ENCODE data around the gene SOCS3.
"Not testable (repeated sequence)": the region's sequence is repeated elsewhere in the genome, so short reads cannot be mapped to it uniquely, and the experiment has no call there.

SOCS3 gene

GRCh38 chr17:78347453-78347852 lies 12.4 kb downstream of the SOCS3 start:
- no peak for DNase-seq

GRCh38 chr17:78346605-78347250 lies 13.1 kb downstream of the SOCS3 start:
- DNase-seq, result no peak

- no peak for DNase-seq
These were observed 13.9 kb downstream of the SOCS3 start for GRCh38 chr17:78345791-78346494.

DNA sequence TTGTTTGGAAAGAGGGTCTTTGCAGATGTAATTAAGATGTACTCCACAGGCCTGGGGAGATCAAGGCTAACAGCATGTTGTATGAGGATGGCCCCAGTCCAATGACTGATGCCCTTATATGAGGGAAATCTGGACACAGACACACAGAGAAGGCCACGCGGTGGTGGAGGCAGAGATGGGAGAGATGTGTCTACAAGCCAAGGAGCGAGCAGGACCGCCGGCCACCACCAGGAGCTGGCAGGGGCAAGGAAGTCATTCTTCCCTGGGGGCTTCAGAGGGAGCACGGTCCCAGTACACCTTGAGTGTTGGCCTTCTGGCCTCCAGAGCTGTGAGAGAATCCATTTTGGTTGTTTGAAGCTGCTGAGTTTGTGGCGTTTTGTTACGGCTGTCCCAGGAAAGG lies 14.7 kb downstream of the SOCS3 start:
- no peak for DNase-seq

GRCh38 chr17:78344666-78345065 lies 15.2 kb downstream of the SOCS3 start:
- DNase-seq, result no peak

DNA sequence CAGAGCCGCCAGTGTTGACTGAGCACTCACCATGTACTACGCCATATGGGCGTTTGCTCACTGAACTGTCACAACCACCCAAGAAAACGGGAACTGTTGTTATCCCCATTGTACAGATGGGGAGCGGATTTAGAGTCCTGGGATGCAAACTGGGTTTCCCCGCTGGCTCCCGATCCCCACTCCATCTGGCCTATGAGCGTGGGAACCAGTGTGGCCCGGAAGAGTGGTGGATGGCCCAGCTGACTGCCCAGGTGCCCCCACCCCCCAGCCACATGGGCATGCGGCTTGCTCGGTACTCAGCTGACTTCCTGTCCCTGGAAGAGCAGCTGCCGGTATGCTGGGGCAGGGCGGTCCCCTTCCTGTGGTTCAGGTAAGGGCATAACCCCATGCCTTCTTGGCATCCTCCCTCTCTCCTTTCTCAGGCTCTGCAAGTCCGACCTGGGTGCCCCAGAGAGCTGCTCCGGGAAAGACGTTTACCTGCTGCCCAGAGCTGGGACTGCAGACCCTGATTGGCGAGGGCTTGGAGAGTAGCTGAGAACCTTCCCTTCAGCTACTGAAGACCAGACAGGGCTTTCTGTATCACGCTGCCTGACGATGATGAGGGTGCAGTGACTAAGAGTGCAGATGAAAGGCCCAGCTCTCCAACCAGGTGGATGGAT lies 16.2 kb downstream of the SOCS3 start:
- DNase-seq, result no peak

- no peak for DNase-seq
These were observed 16.7 kb downstream of the SOCS3 start for GRCh38 chr17:78343187-78343542.

GRCh38 chr17:78342449-78343186 lies 17.3 kb downstream of the SOCS3 start:
- no peak for DNase-seq

DNA sequence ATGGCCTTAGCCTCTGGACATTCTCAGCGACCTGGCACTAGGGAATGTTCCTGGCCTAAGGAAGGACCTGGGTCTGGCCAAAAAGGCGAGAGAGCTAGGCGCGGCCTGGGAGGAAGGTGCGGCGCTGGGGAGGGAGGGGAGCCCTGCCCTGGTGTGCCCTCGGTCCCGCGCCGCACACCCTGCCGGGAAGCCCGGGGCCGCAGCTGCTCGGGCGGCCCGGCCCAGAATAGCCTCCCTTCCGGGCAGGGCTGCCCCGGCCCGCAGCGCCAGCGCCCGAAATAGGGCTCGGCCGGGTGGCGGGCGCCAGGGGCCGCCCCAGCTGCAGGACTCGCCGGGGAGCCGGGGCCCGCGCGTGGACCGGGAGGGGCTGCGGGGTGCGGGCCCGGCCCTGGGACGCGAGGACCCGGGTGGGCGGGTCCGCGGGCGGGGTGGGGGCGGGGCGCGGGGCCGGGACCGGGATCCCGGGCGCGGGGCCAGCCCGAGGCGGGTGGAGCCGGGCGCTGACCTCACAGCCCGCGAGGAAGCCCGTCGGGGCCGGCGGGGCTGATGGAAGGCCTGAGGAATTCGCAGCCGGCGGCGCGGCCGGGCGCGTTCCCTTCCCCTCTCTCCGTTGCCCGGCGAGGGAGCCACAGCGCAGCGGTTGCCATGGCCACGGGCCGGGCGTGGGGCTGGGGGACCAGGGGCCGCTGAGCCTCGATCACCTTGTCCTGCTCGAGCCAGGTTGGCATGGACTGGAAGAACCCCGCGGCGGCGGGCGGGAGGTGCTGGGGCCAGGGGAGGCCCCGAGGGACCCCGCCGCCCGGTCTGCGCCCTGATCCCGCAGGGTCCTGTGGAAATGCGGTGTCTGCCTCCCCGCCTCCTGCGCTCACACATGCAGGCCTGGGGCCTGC lies 18.1 kb downstream of the SOCS3 start:
- DNase-seq, result no peak

GRCh38 chr17:78340183-78340955 lies 19.5 kb downstream of the SOCS3 start:
- no peak for DNase-seq

GRCh38 chr17:78338486-78339259 lies 21.2 kb downstream of the SOCS3 start:
- DNase-seq, result peak in 1 of 2 experiments; percentile 56

DNA sequence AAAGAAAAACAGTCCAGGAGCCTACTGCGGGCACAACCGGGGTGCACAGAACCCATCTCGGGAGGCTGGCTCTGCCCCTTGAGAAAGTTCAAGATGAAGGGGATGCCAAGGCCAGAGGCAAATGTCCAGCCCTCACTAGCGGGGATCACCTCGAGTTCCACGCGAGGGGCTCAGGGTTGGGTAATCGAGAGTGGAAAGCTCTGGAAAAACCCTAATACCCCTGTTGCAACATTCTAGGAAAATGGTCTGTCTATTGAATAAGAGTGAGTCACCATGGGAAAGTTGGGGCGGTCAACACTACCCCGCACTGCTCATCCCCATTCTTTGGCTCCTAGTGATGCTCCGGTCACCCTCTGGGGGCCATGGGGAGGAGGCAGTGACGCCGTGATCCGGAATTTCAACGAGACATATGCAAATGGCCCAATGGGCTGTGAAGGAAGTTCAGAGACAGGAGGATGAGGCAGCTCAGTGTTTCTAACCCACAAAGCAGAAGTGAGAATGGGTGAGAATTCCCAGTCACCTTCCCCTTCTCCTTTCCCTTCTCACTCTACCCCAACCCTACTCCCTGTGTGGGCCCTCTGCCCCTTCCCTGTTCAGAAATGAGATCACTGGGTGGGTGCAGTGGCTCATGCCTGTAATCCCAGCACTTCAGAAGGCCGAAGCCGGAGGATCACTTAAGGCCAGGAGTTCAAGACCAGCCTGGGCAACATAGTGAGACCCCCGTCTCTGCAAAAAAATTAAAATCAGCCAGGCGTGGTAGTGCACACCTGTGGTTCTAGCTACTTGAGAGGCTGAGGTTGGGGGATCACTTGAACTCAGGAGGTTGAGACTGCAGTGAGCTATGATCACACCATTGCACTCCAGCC lies 22.4 kb downstream of the SOCS3 start:
- no peak for DNase-seq

DNA sequence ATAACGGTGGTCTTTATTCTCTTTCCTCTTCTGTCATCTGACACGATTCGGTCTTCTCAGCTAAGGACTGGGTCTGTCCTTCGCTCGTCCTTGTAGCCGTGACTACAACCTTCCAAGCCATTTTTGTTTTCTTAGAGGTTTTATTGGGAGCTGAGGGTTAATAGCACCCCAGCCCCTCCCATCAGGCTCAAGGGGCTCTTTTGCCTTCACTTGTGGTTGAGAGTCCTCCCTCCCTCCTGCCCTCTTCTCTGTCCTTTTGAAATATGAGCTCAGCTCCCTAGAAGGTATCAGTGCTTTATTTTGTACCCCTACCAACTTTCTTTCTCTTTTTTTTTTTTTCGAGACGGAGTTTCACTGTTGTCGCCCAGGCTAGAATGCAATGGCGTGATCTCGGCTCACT lies 24.7 kb downstream of the SOCS3 start:
- DNase-seq, result no peak

GRCh38 chr17:78332991-78333390 lies 26.9 kb downstream of the SOCS3 start:
- no peak for DNase-seq

- not testable (repeated sequence) for DNase-seq
These were observed 28.5 kb downstream of the SOCS3 start for GRCh38 chr17:78331355-78331754.

GRCh38 chr17:78330570-78331224 lies 29.2 kb downstream of the SOCS3 start:
- no peak for DNase-seq

- DNase-seq, result no peak
These were observed 30.4 kb downstream of the SOCS3 start for GRCh38 chr17:78329263-78330059.

DNA sequence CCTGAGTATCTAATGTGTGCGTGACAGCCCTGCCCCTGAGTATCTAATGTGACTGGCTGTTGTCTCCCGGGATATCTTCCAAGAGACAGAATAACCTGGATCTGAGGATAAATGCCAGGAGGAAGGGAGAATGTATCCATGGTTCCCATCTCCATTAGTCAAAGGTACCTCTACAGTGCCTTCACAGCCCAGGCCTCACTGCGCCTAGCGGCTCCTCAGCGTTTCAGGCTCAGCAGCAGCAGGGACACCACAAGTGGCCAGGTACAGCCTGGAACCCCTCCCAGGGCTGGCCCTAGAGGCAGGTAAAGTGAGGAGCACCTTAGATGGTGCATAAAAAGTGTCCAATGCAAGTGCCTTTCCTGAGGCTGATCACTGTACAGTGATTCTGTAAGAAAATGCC lies 32.0 kb downstream of the SOCS3 start:
- DNase-seq, result no peak

Data from NCI-H2081 (cell line).